ENCODE results near the gene SLC5A11. TPM values are rescaled to one million over a fixed set of nuclear protein-coding genes. Genes with fewer than 3 reads are reported as not detected.

Gene SLC5A11
- total RNA-seq, 1 donor from 2014 or later, result 0.22 TPM

- H3K36me3 Mint-ChIP-seq (ENCODE audit: low read depth), result peaks cover 63% of the 10 kb centered on the region
- DNase-seq (no peak), ATAC-seq (ENCODE audit: low read depth) (no peak)
- intact Hi-C loops (cut with micrococcal nuclease), result no loop called here
- H3K27ac Mint-ChIP-seq, result no peak overlapping the region
- H3K27me3 Mint-ChIP-seq, result no peaks in the 10 kb centered on the region
- no peaks in the 10 kb centered on the region for H3K4me1 Mint-ChIP-seq
- H3K9me3 Mint-ChIP-seq, result no peaks in the 10 kb centered on the region
- CTCF ChIA-PET, result interaction anchor here (0.8 kb wide), 1 partner anchor 399 kb away, joined by 3 read pairs; no protein-coding TSS in a partner anchor
- POLR2A ChIA-PET, result no interaction called here
- no peak overlapping the region for H3K4me3 Mint-ChIP-seq
- no peak for TF ChIP-seq CTCF (IDR thresholded peaks at IDR 0.05)
Measured at GRCh38 chr16:24826096-24826690, 19.6 kb upstream of the SLC5A11 start.

- Mint-ChIP-seq H3K27ac (no peak overlapping the region), H3K4me1 (no peaks in the 10 kb centered on the region), H3K9me3 (no peaks in the 10 kb centered on the region), H3K4me3 (no peak overlapping the region), H3K27me3 (no peaks in the 10 kb centered on the region), H3K36me3 (ENCODE audit: low read depth) (peaks cover 55% of the 10 kb centered on the region)
- ChIA-PET POLR2A (no interaction called here), CTCF (interaction anchor here (1.3 kb wide), 1 partner anchor 397 kb away, joined by 3 read pairs; no protein-coding TSS in a partner anchor)
- no peak for TF ChIP-seq CTCF (IDR thresholded peaks at IDR 0.05)
- intact Hi-C loops (cut with micrococcal nuclease), result no loop called here
- no peak for ATAC-seq (ENCODE audit: low read depth)
- no peak for DNase-seq
Measured at GRCh38 chr16:24826817-24827566, 18.8 kb upstream of the SLC5A11 start.

GRCh38 chr16:24829153-24829552 lies 16.6 kb upstream of the SLC5A11 start:
- H3K9me3 Mint-ChIP-seq, result no peaks in the 10 kb centered on the region
- no peaks in the 10 kb centered on the region for H3K27me3 Mint-ChIP-seq
- ATAC-seq (ENCODE audit: low read depth) (no peak), DNase-seq (no peak)
- TF ChIP-seq CTCF (IDR thresholded peaks at IDR 0.05), result no peak
- ChIA-PET POLR2A (no interaction called here), CTCF (no interaction called here)
- intact Hi-C loops (cut with micrococcal nuclease), result no loop called here
- H3K4me3 Mint-ChIP-seq, result no peak overlapping the region
- peaks cover 37% of the 10 kb centered on the region for H3K36me3 Mint-ChIP-seq (ENCODE audit: low read depth)
- H3K27ac Mint-ChIP-seq, result no peak overlapping the region
- H3K4me1 Mint-ChIP-seq, result no peaks in the 10 kb centered on the region

GRCh38 chr16:24833352-24833751 lies 12.4 kb upstream of the SLC5A11 start:
- intact Hi-C loops (cut with micrococcal nuclease), result loop anchor here (5.0 kb wide), 1 partner anchor 394 kb away; no protein-coding TSS in a partner anchor
- no peaks in the 10 kb centered on the region for H3K4me1 Mint-ChIP-seq
- DNase-seq (no peak), ATAC-seq (ENCODE audit: low read depth) (no peak)
- TF ChIP-seq CTCF (IDR thresholded peaks at IDR 0.05), result no peak
- H3K27ac Mint-ChIP-seq, result no peak overlapping the region
- no peak overlapping the region for H3K4me3 Mint-ChIP-seq
- peaks cover 9% of the 10 kb centered on the region for H3K36me3 Mint-ChIP-seq (ENCODE audit: low read depth)
- ChIA-PET POLR2A (no interaction called here), CTCF (interaction anchor here (1.7 kb wide), 1 partner anchor 392 kb away, joined by 5 read pairs; no protein-coding TSS in a partner anchor)
- H3K27me3 Mint-ChIP-seq, result no peaks in the 10 kb centered on the region
- H3K9me3 Mint-ChIP-seq, result no peaks in the 10 kb centered on the region

Measured in activated B cell treated with CpG ODN at 0.5 μM for 24 hours (primary cell).